ENCODE measurements around the gene EDAR. TPM values are rescaled to one million over a fixed set of nuclear protein-coding genes. Genes with fewer than 3 reads are reported as not detected.

The EDAR gene
- total RNA-seq, 1 donor from 2014 or later = not detected

DNA sequence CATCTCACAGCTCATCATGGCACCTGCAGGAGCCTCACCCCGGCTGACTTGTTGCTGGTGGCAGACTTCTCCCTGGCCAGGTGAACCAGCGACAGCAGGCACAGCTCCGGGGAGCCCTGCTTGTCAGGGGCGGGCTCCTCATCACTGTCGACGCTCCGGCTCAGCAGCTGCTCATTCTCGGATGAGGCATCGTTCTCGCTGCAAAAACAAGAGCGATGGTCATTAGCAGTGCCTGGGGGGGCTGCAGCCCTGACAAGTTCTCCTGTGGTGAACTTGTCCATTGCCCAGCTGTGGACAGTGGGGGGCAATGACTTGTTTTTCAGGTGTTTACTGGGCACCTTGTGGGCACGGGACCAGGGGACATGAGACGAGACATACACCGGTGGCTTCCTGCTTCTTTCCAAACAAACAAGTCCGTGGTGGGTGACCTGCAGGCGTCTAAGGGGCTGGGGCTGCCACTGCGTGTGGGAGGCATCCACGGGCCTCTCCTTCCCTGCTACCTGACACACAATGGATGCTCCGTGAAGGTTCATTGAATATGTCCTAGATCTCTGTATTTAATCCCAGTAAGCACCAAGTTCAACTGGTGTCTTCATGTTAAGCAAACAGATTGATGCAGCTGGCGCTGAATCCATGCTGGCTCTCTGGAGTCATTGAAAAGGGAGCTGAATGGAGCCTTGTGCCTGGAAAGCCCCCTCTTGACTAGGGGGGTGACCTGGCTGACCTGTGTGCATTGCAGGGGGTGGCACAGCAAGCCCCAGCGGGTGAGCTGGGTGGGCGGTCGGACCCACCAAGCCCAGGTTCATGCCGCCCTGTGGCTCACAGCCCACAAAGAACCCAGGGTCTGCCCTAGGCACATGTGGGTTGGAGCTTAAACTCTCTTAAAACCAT, 81.0 kb downstream of the EDAR start:
- Mint-ChIP-seq H3K4me1 (ENCODE audit: low read depth) (no peaks in the 10 kb centered on the region), H3K27me3 (ENCODE audit: low read depth) (peaks cover 22% of the 10 kb centered on the region), H3K9me3 (ENCODE audit: low read depth) (no peaks in the 10 kb centered on the region), H3K36me3 (ENCODE audit: low read depth) (no peaks in the 10 kb centered on the region), H3K4me3 (ENCODE audit: unreplicated experiment) (no peak overlapping the region), H3K27ac (ENCODE audit: unreplicated experiment) (no peak overlapping the region)
- TF ChIP-seq, protein P1, sequence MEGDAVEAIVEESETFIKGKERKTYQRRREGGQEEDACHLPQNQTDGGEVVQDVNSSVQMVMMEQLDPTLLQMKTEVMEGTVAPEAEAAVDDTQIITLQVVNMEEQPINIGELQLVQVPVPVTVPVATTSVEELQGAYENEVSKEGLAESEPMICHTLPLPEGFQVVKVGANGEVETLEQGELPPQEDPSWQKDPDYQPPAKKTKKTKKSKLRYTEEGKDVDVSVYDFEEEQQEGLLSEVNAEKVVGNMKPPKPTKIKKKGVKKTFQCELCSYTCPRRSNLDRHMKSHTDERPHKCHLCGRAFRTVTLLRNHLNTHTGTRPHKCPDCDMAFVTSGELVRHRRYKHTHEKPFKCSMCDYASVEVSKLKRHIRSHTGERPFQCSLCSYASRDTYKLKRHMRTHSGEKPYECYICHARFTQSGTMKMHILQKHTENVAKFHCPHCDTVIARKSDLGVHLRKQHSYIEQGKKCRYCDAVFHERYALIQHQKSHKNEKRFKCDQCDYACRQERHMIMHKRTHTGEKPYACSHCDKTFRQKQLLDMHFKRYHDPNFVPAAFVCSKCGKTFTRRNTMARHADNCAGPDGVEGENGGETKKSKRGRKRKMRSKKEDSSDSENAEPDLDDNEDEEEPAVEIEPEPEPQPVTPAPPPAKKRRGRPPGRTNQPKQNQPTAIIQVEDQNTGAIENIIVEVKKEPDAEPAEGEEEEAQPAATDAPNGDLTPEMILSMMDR (IDR thresholded peaks at IDR 0.05) = no peak
- no peak for DNase-seq (ENCODE audit: low spot score)

DNA sequence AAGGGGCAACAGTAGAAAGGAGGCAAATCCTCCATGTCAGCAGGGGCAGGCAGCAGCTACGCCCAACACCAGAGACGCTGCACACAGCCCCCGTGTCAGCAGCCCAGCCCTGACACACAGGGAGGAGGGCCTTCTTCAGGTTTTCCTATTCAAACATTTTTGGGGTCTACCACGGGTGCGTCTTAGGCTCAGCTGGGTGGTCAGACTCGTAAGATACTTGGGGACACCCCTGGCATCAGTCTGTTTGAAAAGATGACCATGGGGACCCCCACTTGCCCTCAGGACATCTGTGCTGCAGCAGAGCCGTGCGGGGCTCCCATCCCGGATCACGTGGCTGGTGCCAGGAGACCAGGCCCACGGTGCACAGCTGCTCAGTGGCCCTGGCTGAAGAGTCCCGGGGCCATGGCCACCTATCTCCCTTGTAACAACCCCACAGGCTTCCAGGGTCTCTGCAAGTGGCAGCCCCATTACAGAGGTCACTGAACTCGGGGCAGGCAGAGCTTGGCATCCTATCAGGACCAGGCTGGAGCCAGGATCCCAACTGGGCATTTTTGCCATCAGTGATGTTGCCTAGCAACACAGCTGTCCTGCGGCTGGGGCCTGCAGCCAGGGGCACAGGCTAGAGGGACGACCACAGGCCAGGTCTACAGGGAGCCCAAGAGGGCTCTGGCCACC, 82.5 kb downstream of the EDAR start:
- TF ChIP-seq, protein P1 (IDR thresholded peaks at IDR 0.05) = no peak
- Mint-ChIP-seq H3K4me1 (ENCODE audit: low read depth) (no peaks in the 10 kb centered on the region), H3K36me3 (ENCODE audit: low read depth) (peaks cover 2% of the 10 kb centered on the region), H3K27me3 (ENCODE audit: low read depth) (peaks cover 20% of the 10 kb centered on the region), H3K4me3 (ENCODE audit: unreplicated experiment) (no peak overlapping the region), H3K27ac (ENCODE audit: unreplicated experiment) (no peak overlapping the region), H3K9me3 (ENCODE audit: low read depth) (peaks cover 5% of the 10 kb centered on the region)
- DNase-seq (ENCODE audit: low spot score) = no peak

DNA sequence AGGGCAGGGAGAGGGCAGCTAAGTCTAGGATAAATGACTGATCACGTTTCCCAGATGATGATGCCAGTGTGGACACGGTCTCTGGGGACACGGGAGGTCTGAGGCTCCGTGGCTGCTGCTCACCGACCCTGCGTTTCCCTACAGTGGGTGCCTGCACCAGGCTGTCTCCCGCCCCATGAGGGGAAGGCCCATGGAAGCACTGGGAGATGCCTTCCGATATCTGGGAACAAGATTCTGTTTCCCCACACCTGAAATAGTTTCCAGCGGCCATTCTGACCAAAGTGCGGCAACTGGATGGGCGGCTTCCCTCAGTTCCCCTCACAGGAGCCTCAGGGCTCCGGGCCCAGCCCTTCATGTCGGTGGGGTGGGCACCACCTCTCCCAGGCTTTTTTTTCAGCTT, 83.1 kb downstream of the EDAR start:
- no peak overlapping the region for H3K27ac Mint-ChIP-seq (ENCODE audit: unreplicated experiment)
- no peak overlapping the region for H3K4me3 Mint-ChIP-seq (ENCODE audit: unreplicated experiment)
- TF ChIP-seq, protein P1 (IDR thresholded peaks at IDR 0.05) = no peak
- no peak for DNase-seq (ENCODE audit: low spot score)
- no peaks in the 10 kb centered on the region for H3K4me1 Mint-ChIP-seq (ENCODE audit: low read depth)
- H3K27me3 Mint-ChIP-seq (ENCODE audit: low read depth) = peaks cover 15% of the 10 kb centered on the region
- peaks cover 11% of the 10 kb centered on the region for H3K9me3 Mint-ChIP-seq (ENCODE audit: low read depth)
- H3K36me3 Mint-ChIP-seq (ENCODE audit: low read depth) = peaks cover 4% of the 10 kb centered on the region

DNA sequence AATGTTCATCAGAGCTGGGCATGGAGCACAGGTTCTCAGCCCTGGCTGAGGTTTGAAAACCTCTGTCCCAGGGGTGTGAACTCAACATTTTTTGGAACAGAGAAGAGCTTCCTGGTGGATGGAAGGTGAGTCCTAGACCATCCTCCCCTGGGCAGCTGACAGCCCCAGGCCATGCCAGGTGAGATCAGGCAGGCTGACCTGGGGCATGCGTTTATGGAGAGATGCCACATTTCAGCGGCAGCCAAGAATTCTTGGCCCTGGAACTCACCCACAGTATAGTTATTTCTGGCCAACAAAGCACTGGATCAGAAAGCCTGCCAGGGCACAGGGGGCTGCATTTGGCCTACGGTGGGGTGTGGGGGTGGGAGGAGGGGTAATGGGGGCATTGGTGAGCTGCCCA, 83.8 kb downstream of the EDAR start:
- TF ChIP-seq, protein P1 (IDR thresholded peaks at IDR 0.05) = no peak
- no peaks in the 10 kb centered on the region for H3K4me1 Mint-ChIP-seq (ENCODE audit: low read depth)
- H3K27ac Mint-ChIP-seq (ENCODE audit: unreplicated experiment) = no peak overlapping the region
- peaks cover 16% of the 10 kb centered on the region for H3K9me3 Mint-ChIP-seq (ENCODE audit: low read depth)
- H3K36me3 Mint-ChIP-seq (ENCODE audit: low read depth) = peaks cover 4% of the 10 kb centered on the region
- H3K4me3 Mint-ChIP-seq (ENCODE audit: unreplicated experiment) = no peak overlapping the region
- H3K27me3 Mint-ChIP-seq (ENCODE audit: low read depth) = peaks cover 15% of the 10 kb centered on the region
- no peak for DNase-seq (ENCODE audit: low spot score)

DNA sequence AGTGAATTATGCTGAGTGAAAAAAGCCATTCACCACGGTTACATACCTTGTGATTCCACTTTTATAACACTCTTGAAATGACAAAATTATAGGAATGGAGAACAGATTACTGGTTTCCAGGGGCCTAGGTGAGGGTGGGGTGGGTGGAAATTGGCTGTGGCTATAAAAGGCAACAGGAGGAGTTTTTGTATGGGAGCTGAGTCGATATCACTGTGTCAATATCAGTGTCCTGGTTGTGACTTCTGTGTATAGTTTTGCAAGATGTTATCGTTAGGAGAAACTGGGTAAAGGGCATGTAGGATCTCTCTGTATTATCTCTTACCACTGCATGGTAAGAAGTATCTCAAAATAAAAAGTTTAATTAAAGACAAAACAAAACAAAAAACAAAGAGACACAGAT, 84.3 kb downstream of the EDAR start:
- H3K4me3 Mint-ChIP-seq (ENCODE audit: unreplicated experiment) = no peak overlapping the region
- H3K27ac Mint-ChIP-seq (ENCODE audit: unreplicated experiment) = no peak overlapping the region

More for the DNA sequence above, 84.3 kb downstream of the EDAR start:
- DNase-seq (ENCODE audit: low spot score) = no peak
- Mint-ChIP-seq H3K9me3 (ENCODE audit: low read depth) (peaks cover 16% of the 10 kb centered on the region), H3K4me1 (ENCODE audit: low read depth) (no peaks in the 10 kb centered on the region), H3K27me3 (ENCODE audit: low read depth) (peaks cover 15% of the 10 kb centered on the region), H3K36me3 (ENCODE audit: low read depth) (peaks cover 5% of the 10 kb centered on the region)
- TF ChIP-seq, protein P1 (IDR thresholded peaks at IDR 0.05) = no peak

Measured in chondrocyte (in vitro differentiated cells).